K562 (cell line): ENCODE results near the gene BBC3. TPM values are rescaled to one million over a fixed set of nuclear protein-coding genes. Genes with fewer than 3 reads are reported as not detected.

Experiments used
- CHD2 ChIP-seq: IDR thresholded peaks from 2 replicates; pipeline ENCODE4 v1.6.1; 2011; ENCODE audit warnings: low read depth, low read length
- CREB3 ChIP-seq: fragments of 450-650 bp; conservative IDR thresholded peaks from 2 replicates; pipeline ENCODE4 v1.6.1; 2016; ENCODE audit warnings: missing genetic modification characterization, low read depth, mild to moderate bottlenecking, missing compliant biosample characterization, moderate library complexity
- CTBP1 ChIP-seq: fragments of 450-650 bp; IDR thresholded peaks from 2 replicates; pipeline ENCODE4 v1.6.1; 2016; ENCODE audit warnings: borderline replicate concordance
- DPF2 ChIP-seq: fragments of 450-650 bp; IDR thresholded peaks from 2 replicates; pipeline ENCODE4 v1.6.1; 2016
- FOXP1 ChIP-seq: sonication (generic); formaldehyde crosslinking; IDR thresholded peaks from 2 replicates; pipeline ENCODE4 v1.8.0; 2022; ENCODE audit warnings: mild to moderate bottlenecking, missing genetic modification reagents
- HNRNPL ChIP-seq: fragments of 200-400 bp; formaldehyde crosslinking; IDR thresholded peaks from 2 replicates; pipeline ENCODE4 v1.6.1; 2017; ENCODE audit warnings: low read depth, mild to moderate bottlenecking, low read length
- KDM2B ChIP-seq: fragments of 250-450 bp; sonication (Bioruptor Pico); IDR thresholded peaks from 2 replicates; pipeline ENCODE4 v1.8.0; 2021; ENCODE audit warnings: mild to moderate bottlenecking, moderate library complexity
- KHSRP ChIP-seq: fragments of 450-650 bp; IDR thresholded peaks from 2 replicates; pipeline ENCODE4 v1.6.1; 2017
- KLF13 ChIP-seq: fragments of 450-650 bp; IDR thresholded peaks from 2 replicates; pipeline ENCODE4 v1.6.1; 2016; ENCODE audit warnings: missing genetic modification characterization, low read depth, mild to moderate bottlenecking, missing compliant biosample characterization, moderate library complexity, borderline replicate concordance
- NFATC3 ChIP-seq: fragments of 450-650 bp; IDR thresholded peaks from 2 replicates; pipeline ENCODE4 v1.6.1; 2017; ENCODE audit warnings: mild to moderate bottlenecking
- POLR2G ChIP-seq: fragments of 200-400 bp; formaldehyde crosslinking; IDR thresholded peaks from 2 replicates; pipeline ENCODE4 v1.6.1; 2017; ENCODE audit warnings: low read depth, mild to moderate bottlenecking, antibody characterized with exemption, low read length, moderate library complexity
- PRPF4 ChIP-seq: fragments of 200-400 bp; formaldehyde crosslinking; IDR thresholded peaks from one replicate; pipeline ENCODE4 v1.6.1; 2017; ENCODE audit warnings: low read length, low read depth, mild to moderate bottlenecking; ENCODE audit not compliant: insufficient read depth, poor library complexity, severe bottlenecking
- RBM39 ChIP-seq: fragments of 200-400 bp; formaldehyde crosslinking; optimal IDR thresholded peaks from 2 replicates; pipeline ENCODE3; 2018; ENCODE audit warnings: low read depth, low read length
- SMARCC2 ChIP-seq: fragments of 450-650 bp; IDR thresholded peaks from 2 replicates; pipeline ENCODE4 v1.6.1; 2017; ENCODE audit warnings: antibody characterized with exemption, moderate library complexity, mild to moderate bottlenecking, low read depth
- SPI1 ChIP-seq: IDR thresholded peaks from 2 replicates; pipeline ENCODE4 v1.6.1; 2011; ENCODE audit warnings: low read depth, low read length, control low read depth, borderline replicate concordance
- STAT5A ChIP-seq: IDR thresholded peaks from 2 replicates; pipeline ENCODE4 v1.6.1; 2012; ENCODE audit warnings: low read length, inconsistent platforms, borderline replicate concordance
- THAP12 ChIP-seq: fragments of 250-450 bp; sonication (Bioruptor Pico); IDR thresholded peaks from 2 replicates; pipeline ENCODE4 v1.9.0; 2021; ENCODE audit warnings: mild to moderate bottlenecking, inconsistent platforms
- ZBTB5 ChIP-seq: fragments of 450-650 bp; IDR thresholded peaks from 2 replicates; pipeline ENCODE4 v1.6.1; 2017; ENCODE audit warnings: antibody characterized with exemption
- ZNF518B ChIP-seq: fragments of 250-450 bp; sonication (Bioruptor Pico); IDR thresholded peaks from 2 replicates; pipeline ENCODE4 v1.5.0; 2021; ENCODE audit warnings: mild to moderate bottlenecking, moderate library complexity
- ZNF830 ChIP-seq: fragments of 250-450 bp; sonication (Bioruptor Pico); IDR thresholded peaks from 2 replicates; pipeline ENCODE4 v1.5.0; 2021; ENCODE audit warnings: mild to moderate bottlenecking
- polyA plus RNA-seq, 8 experiments: library from polyadenylated mRNA; depleted of rRNA in 4 of 8; stranded (reverse) in 5 of 8; unstranded in 3 of 8; fragments of >200 nt; fragmentation: Nextera tagmentation in 2 of 8; fragmentation: Illumina TruSeq in 1 of 8; extraction: Ambion mirVana in 2 of 8; extraction: Trizol in 1 of 8; gene quantifications; 2 replicates each; pipeline versions ENCODE4 v1.2.1 to v1.2.3, GENCODE V29; 2011 to 2014; ENCODE audit warnings: inconsistent platforms in 1 of 8, missing spikeins in 1 of 8
- total RNA-seq, 7 experiments: library from RNA; depleted of rRNA in 6 of 7; stranded (reverse); fragments of >200 nt in 6 of 7; fragmentation: Illumina TruSeq in 2 of 7; extraction: Trizol in 2 of 7; gene quantifications; 2 replicates each; pipeline versions ENCODE4 v1.2.1 to v1.2.3, GENCODE V29; 2011 to 2021; ENCODE audit warnings: low replicate concordance in 1 of 7

The BBC3 gene
- total and polyA plus RNA-seq, 9 of the 15 experiments (the other 6 are each of a cell fraction or from before 2014, with no cell fraction given) = 0.15 to 30.7 (median 4.8) TPM

GRCh38 chr19:47227352-47228167 lies 3.4 kb downstream of the BBC3 start (continued):
- peak; percentile 64; the same call in 1 of the 2 replicates for TF ChIP-seq SPI1
- TF ChIP-seq PRPF4 = peak; percentile 84
- TF ChIP-seq CTBP1 = peak; percentile 14; the same call in 1 of the 2 replicates
- TF ChIP-seq ZNF518B (CRISPR knock-in tag) = no peak
- TF ChIP-seq KHSRP = no peak
- peak; percentile 55 for TF ChIP-seq RBM39
- no peak for TF ChIP-seq FOXP1 (CRISPR knock-in tag)
- no peak for TF ChIP-seq CREB3 (tag)
- peak; percentile 73 for TF ChIP-seq DPF2
- TF ChIP-seq STAT5A = peak; percentile 71; the same call in 1 of the 2 replicates
- TF ChIP-seq ZBTB5 = peak; percentile 27; the same call in 1 of the 2 replicates
- TF ChIP-seq THAP12 (CRISPR knock-in tag) = no peak
- 0 out of 2 replicates have a peak, but pooled peaks have one; percentile 19 for TF ChIP-seq KLF13 (tag)
- TF ChIP-seq KDM2B (CRISPR knock-in tag) = no peak
- TF ChIP-seq ZNF830 (CRISPR knock-in tag) = peak; percentile 57; the same call in 1 of the 2 replicates
- no peak for TF ChIP-seq SMARCC2
- TF ChIP-seq POLR2G = peak; percentile 79
- TF ChIP-seq CHD2 = peak; percentile 41
- no peak; the same call in 1 of the 2 replicates for TF ChIP-seq NFATC3
- TF ChIP-seq HNRNPL = no peak
